Measurements from ENCODE around the gene SAMD9.

DNA sequence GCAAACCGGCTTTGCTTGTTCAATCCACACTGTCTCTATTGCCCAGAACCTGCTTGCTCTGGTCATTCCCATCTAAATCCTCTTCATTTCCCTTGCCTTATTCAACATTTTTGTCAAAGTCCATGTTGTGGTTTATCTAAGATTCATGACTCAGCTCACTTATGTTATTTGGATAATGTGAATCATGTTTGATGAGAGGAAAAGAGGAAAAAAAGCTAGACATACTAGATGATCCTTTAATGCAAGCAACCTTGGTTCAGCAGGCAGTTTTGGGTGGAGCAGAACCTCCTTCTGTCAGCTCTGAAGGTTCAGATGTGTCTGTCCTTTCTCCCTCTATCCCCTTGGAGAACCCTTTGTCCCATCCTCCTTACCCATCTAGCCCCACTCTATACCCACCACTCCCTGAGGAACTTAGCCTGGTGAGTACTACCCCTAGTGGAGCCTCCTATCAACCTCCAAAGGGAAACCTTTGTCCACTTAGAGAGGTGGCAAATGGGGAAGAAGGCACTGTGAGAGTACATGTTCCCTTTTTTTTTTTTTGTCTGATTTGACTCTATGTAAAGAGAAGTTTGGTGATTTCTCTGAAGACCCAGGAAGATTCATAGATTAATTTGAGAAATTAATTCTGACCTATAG is 32.5 kb upstream of the SAMD9 start:
- TF ChIP-seq, protein P1, sequence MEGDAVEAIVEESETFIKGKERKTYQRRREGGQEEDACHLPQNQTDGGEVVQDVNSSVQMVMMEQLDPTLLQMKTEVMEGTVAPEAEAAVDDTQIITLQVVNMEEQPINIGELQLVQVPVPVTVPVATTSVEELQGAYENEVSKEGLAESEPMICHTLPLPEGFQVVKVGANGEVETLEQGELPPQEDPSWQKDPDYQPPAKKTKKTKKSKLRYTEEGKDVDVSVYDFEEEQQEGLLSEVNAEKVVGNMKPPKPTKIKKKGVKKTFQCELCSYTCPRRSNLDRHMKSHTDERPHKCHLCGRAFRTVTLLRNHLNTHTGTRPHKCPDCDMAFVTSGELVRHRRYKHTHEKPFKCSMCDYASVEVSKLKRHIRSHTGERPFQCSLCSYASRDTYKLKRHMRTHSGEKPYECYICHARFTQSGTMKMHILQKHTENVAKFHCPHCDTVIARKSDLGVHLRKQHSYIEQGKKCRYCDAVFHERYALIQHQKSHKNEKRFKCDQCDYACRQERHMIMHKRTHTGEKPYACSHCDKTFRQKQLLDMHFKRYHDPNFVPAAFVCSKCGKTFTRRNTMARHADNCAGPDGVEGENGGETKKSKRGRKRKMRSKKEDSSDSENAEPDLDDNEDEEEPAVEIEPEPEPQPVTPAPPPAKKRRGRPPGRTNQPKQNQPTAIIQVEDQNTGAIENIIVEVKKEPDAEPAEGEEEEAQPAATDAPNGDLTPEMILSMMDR (IDR thresholded peaks at IDR 0.05) = no peak
- no peak for TF ChIP-seq EZH2 (IDR thresholded peaks at IDR 0.05)
